B cell (primary cell): ENCODE data around the gene AVEN. TPM values are rescaled to one million over a fixed set of nuclear protein-coding genes. Genes with fewer than 3 reads are reported as not detected.
"Not testable (repeated sequence)": the region's sequence is repeated elsewhere in the genome, so short reads cannot be mapped to it uniquely, and the experiment has no call there.

Experiments used
- ATAC-seq: fragments of 200-7000 bp; cut with Tn5 transposase; one replicate; pipeline ENCODE4 v1.10.0; 2021; ENCODE audit warnings: low read depth, mild to moderate bottlenecking, moderate number of reproducible peaks, moderate library complexity
- CTCF ChIA-PET: fragments of 350-600 bp; sonication (Branson Sonifier 250); formaldehyde crosslinking; loops from one replicate; lab custom pipeline; 2021; ENCODE audit warnings: antibody characterized with exemption, inconsistent platforms; lab: Charles Lee
- POLR2A ChIA-PET: fragments of 350-600 bp; sonication (Branson Sonifier 250); formaldehyde crosslinking; loops from one replicate; lab custom pipeline; 2021; ENCODE audit warnings: antibody characterized with exemption; lab: Charles Lee
- DNase-seq: peaks from one replicate; pipeline ENCODE4 v3.0.0; 2013
- H2AFZ ChIP-seq: 2 replicates; pipeline ENCODE4 v1.6.1; 2012; ENCODE audit warnings: mild to moderate bottlenecking, low read depth, low read length; ENCODE audit not compliant: insufficient read depth, poor library complexity, severe bottlenecking
- H3K27ac ChIP-seq, 2 donors: 1 replicate in 1 of 2; 2 replicates in 1 of 2; pipeline ENCODE4 v1.5.1; 2012 to 2013; ENCODE audit warnings: low read length in 2 of 2, mild to moderate bottlenecking in 2 of 2, moderate library complexity in 1 of 2
- H3K27me3 ChIP-seq, 4 experiments: fragments of 200-600 bp in 1 of 4; sonication (generic) in 1 of 4; replicated peaks in 1 of 4; 1 replicate in 2 of 4; 2 replicates in 2 of 4; pipeline versions ENCODE4 v1.6.1 to v1.7.0; 2013 to 2016; ENCODE audit warnings: low read length in 3 of 4, mild to moderate bottlenecking in 2 of 4, mixed read lengths in 1 of 4, moderate library complexity in 1 of 4; ENCODE audit not compliant: insufficient read depth in 4 of 4, control insufficient read depth in 3 of 4; ENCODE audit errors: control extremely low read depth in 1 of 4
- H3K36me3 ChIP-seq, 2 experiments: replicated peaks in 1 of 2; 1 replicate in 1 of 2; 2 replicates in 1 of 2; pipeline versions ENCODE4 v1.6.1 to v1.7.1; 2013; ENCODE audit warnings: low read length in 1 of 2; ENCODE audit not compliant: insufficient read depth in 2 of 2, control insufficient read depth in 1 of 2; ENCODE audit errors: control extremely low read depth in 1 of 2, extremely low read depth in 1 of 2
- H3K4me1 ChIP-seq, 2 donors: fragments of 200-600 bp in 1 of 2; sonication (generic) in 1 of 2; 1 replicate in 1 of 2; 2 replicates in 1 of 2; pipeline versions ENCODE4 v1.5.1 to v1.6.1; 2013 to 2017; ENCODE audit warnings: low read length in 2 of 2; ENCODE audit not compliant: control insufficient read depth in 2 of 2, insufficient read depth in 2 of 2
- H3K4me2 ChIP-seq: replicated peaks from 2 replicates; pipeline ENCODE3; 2012; ENCODE audit warnings: mild to moderate bottlenecking, low read depth, low read length; ENCODE audit not compliant: poor library complexity, severe bottlenecking
- H3K4me3 ChIP-seq, 5 experiments: fragments of 200-600 bp in 1 of 5; sonication (generic) in 1 of 5; 1 replicate in 3 of 5; 2 replicates in 2 of 5; pipeline versions ENCODE4 v1.5.1 to v1.7.0; 2011 to 2016; ENCODE audit warnings: low read length in 4 of 5, mild to moderate bottlenecking in 4 of 5, low read depth in 2 of 5, control low read depth in 1 of 5, moderate library complexity in 1 of 5; ENCODE audit not compliant: insufficient read depth in 1 of 5; ENCODE audit errors: control extremely low read depth in 1 of 5, extremely low read depth in 1 of 5
- H3K79me2 ChIP-seq: fragments of 200-600 bp; sonication (generic); one replicate; pipeline ENCODE4 v1.6.0; 2016; ENCODE audit warnings: low read length; ENCODE audit not compliant: control insufficient read depth, insufficient read depth
- H3K9ac ChIP-seq: fragments of 200-600 bp; sonication (generic); 2 replicates; pipeline ENCODE4 v1.6.1; 2017; ENCODE audit warnings: mild to moderate bottlenecking, low read length, moderate library complexity
- H3K9me3 ChIP-seq, 3 donors: one replicate each; pipeline versions ENCODE4 v1.6.1 to v1.7.1; 2013; ENCODE audit warnings: low read length in 2 of 3; ENCODE audit not compliant: control insufficient read depth in 2 of 3, insufficient read depth in 1 of 3; ENCODE audit errors: control extremely low read depth in 1 of 3
- H4K20me1 ChIP-seq: 2 replicates; pipeline ENCODE4 v1.6.0; 2012; ENCODE audit warnings: mild to moderate bottlenecking, low read length; ENCODE audit not compliant: insufficient read depth, control insufficient read depth, poor library complexity, severe bottlenecking
- H3K27ac Mint-ChIP-seq: one replicate; pipeline ENCODE4 v1.8.0; 2021; ENCODE audit warnings: mixed read lengths
- H3K27me3 Mint-ChIP-seq: one replicate; pipeline ENCODE4 v1.8.0; 2021; ENCODE audit warnings: mixed read lengths
- H3K4me1 Mint-ChIP-seq: one replicate; pipeline ENCODE4 v1.8.0; 2021; ENCODE audit warnings: mixed read lengths
- H3K4me3 Mint-ChIP-seq: one replicate; pipeline ENCODE4 v1.8.0; 2021; ENCODE audit warnings: mixed read lengths
- H3K9me3 Mint-ChIP-seq: one replicate; pipeline ENCODE4 v1.8.0; 2022; ENCODE audit warnings: mixed read lengths; ENCODE audit not compliant: insufficient read depth
- EZH2 ChIP-seq: IDR thresholded peaks from 2 replicates; pipeline ENCODE4 v1.6.1; 2012; ENCODE audit warnings: borderline replicate concordance, low read depth, mild to moderate bottlenecking, moderate library complexity, low read length; ENCODE audit not compliant: insufficient read depth, poor library complexity, severe bottlenecking
- WGBS: methylation state at CpG from one replicate; pipeline ENCODE4 v1.1.5; 2013; ENCODE audit warnings: missing lambda C conversion rate; ENCODE audit not compliant: insufficient coverage; 5-methylcytosine and 5-hydroxymethylcytosine counted together
- intact Hi-C: fragments of 100-400 bp; cut with micrococcal nuclease; formaldehyde crosslinking; loops from one replicate; pipeline ENCODE4 v1.10.0; 2022
- polyA plus RNA-seq: library from polyadenylated mRNA; depleted of rRNA; stranded (reverse); fragments of >200 nt; gene quantifications from 2 replicates; pipeline ENCODE4 v1.2.3, GENCODE V29; 2012
- total RNA-seq, 2 donors: library from RNA; stranded (reverse); fragments of 120-200 nt in 1 of 2; gene quantifications; 1 replicate in 1 of 2; 2 replicates in 1 of 2; pipeline versions ENCODE4 v1.2.3 to v1.2.4, GENCODE V29; 2013 to 2022
- TF ChIP-seq, protein P1 (sequence below): fragments of 200-600 bp; IDR thresholded peaks from one replicate; pipeline ENCODE4 v1.8.0; 2022; ENCODE audit warnings: antibody characterized with exemption, mild to moderate bottlenecking

The AVEN gene
- total and polyA plus RNA-seq, 2 donors (not counting 1 experiment from before 2014, with no cell fraction given), result 1.8 to 8.2 TPM

DNA sequence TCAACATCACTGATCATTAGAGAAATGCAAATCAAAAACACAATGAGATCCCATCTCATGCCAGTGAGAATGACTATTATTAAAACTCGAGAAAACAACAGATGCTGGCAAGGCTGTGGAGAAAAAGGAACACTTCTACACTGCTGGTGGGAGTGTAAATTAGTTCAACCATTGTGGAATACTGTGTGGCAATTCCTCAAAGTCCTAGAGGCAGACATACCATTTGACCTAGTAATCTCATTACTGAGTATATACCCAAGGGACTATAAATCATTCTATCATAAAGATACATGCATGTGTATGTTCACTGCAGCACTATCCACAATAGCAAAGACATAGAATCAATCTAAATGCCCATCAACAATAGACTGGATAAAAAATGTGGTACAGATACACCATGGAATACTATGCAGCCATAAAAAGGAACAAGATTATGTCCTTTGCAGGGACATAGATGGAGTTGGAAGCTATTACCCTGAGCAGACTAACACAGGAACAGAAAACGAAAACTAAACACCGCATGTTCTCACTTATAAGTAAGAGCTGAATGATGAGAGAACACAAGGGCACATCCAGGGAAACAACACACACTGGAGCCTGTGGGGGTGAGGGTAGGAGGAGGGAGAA, 15.2 kb upstream of the AVEN start:
- no peak overlapping the region for H3K27ac Mint-ChIP-seq
- ATAC-seq, result no peak

DNA sequence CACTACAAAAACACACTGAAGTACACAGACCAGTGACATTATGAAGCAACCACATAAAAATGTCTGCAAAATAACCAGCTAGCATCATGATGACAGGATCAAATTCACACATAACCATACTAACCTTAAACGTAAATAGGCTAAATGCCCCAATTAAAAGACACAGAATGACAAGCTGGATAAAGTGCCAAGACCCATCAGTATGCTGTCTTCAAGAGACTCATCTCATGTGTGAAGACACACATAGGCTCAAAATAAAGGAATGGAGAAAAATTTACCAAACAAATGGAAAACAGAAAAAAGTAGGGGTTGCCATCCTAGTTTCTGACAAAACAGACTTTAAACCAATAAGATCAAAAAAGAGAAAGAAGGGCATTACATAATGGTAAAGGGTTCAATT, 11.4 kb upstream of the AVEN start:
- H3K4me1 Mint-ChIP-seq, H3K27ac ChIP-seq, H2AFZ ChIP-seq, H3K4me3 ChIP-seq, H3K9ac ChIP-seq, POLR2A ChIA-PET, H3K9me3 Mint-ChIP-seq, H3K27me3 Mint-ChIP-seq, H3K4me2 ChIP-seq, H3K36me3 ChIP-seq, DNase-seq, H3K4me1 ChIP-seq, H3K79me2 ChIP-seq, intact Hi-C loops, H4K20me1 ChIP-seq, ATAC-seq, H3K4me3 Mint-ChIP-seq, H3K27me3 ChIP-seq, H3K27ac Mint-ChIP-seq: not testable (repeated sequence)
- no CpG with 5 or more reads among the region's 1 CpG for WGBS
- H3K9me3 ChIP-seq, result peaks cover 0 to 20% (median 14%) of the 10 kb centered on the region in 3 donors
- CTCF ChIA-PET, result interaction anchor here (1.2 kb wide), 1 partner anchor 12 kb away, joined by 3 read pairs; no protein-coding TSS in a partner anchor

More for the DNA sequence above, 15.2 kb upstream of the AVEN start:
- no peak overlapping the region for H3K4me3 Mint-ChIP-seq
- Histone ChIP-seq H3K79me2 (no peaks in the 10 kb centered on the region), H3K4me3 (no peak overlapping the region), H3K9me3 (peaks cover 0 to 14% (median 8%) of the 10 kb centered on the region in 3 donors), H3K36me3 (no peaks in the 10 kb centered on the region), H3K27ac (no peak overlapping the region), H3K4me2 (no peak overlapping the region), H3K4me1 (no peaks in the 10 kb centered on the region), H3K9ac (no peak overlapping the region), H3K27me3 (no peaks in the 10 kb centered on the region), H2AFZ (no peak overlapping the region), H4K20me1 (no peaks in the 10 kb centered on the region)
- intact Hi-C loops, result no loop called here
- H3K27me3 Mint-ChIP-seq, result no peaks in the 10 kb centered on the region
- no peak for DNase-seq
- ChIA-PET POLR2A (interaction anchor here (0.6 kb wide), 1 partner anchor 946 kb away, joined by 4 read pairs; no protein-coding TSS in a partner anchor), CTCF (no interaction called here)
- peaks cover 8% of the 10 kb centered on the region for H3K9me3 Mint-ChIP-seq
- H3K4me1 Mint-ChIP-seq, result no peaks in the 10 kb centered on the region
- TF ChIP-seq EZH2, result no peak
- TF ChIP-seq, protein P1, sequence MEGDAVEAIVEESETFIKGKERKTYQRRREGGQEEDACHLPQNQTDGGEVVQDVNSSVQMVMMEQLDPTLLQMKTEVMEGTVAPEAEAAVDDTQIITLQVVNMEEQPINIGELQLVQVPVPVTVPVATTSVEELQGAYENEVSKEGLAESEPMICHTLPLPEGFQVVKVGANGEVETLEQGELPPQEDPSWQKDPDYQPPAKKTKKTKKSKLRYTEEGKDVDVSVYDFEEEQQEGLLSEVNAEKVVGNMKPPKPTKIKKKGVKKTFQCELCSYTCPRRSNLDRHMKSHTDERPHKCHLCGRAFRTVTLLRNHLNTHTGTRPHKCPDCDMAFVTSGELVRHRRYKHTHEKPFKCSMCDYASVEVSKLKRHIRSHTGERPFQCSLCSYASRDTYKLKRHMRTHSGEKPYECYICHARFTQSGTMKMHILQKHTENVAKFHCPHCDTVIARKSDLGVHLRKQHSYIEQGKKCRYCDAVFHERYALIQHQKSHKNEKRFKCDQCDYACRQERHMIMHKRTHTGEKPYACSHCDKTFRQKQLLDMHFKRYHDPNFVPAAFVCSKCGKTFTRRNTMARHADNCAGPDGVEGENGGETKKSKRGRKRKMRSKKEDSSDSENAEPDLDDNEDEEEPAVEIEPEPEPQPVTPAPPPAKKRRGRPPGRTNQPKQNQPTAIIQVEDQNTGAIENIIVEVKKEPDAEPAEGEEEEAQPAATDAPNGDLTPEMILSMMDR, result no peak
- 100% methylated on average over 2 of the region's 3 CpGs for WGBS
